Measurements from ENCODE around the gene CYBA.

Gene CYBA

GRCh38 chr16:88695753-88696152 lies 44.9 kb upstream of the CYBA start:
- TF ChIP-seq CTCF (IDR thresholded peaks at IDR 0.05; ENCODE audit: low read depth, low read length): no peak
- no peak for DNase-seq (ENCODE audit: extremely low read depth, low read depth)

GRCh38 chr16:88695218-88695617 lies 44.4 kb upstream of the CYBA start:
- no peak for DNase-seq (ENCODE audit: extremely low read depth, low read depth)
- no peak for TF ChIP-seq CTCF (IDR thresholded peaks at IDR 0.05; ENCODE audit: low read depth, low read length)

- DNase-seq (ENCODE audit: extremely low read depth, low read depth): no peak
- no peak for TF ChIP-seq CTCF (IDR thresholded peaks at IDR 0.05; ENCODE audit: low read depth, low read length)
Observed at GRCh38 chr16:88694221-88695087, 43.6 kb upstream of the CYBA start.

- no peak for DNase-seq (ENCODE audit: extremely low read depth, low read depth)
Observed at GRCh38 chr16:88693420-88694177, 42.7 kb upstream of the CYBA start.

GRCh38 chr16:88692861-88693260 lies 42.0 kb upstream of the CYBA start:
- DNase-seq (ENCODE audit: extremely low read depth, low read depth): no peak

More at GRCh38 chr16:88693420-88694177, 42.7 kb upstream of the CYBA start:
- no peak for TF ChIP-seq CTCF (IDR thresholded peaks at IDR 0.05; ENCODE audit: low read depth, low read length)

GRCh38 chr16:88691924-88692560 lies 41.2 kb upstream of the CYBA start:
- TF ChIP-seq CTCF (IDR thresholded peaks at IDR 0.05; ENCODE audit: low read depth, low read length): no peak
- no peak for DNase-seq (ENCODE audit: extremely low read depth, low read depth)

More at GRCh38 chr16:88692861-88693260, 42.0 kb upstream of the CYBA start:
- TF ChIP-seq CTCF (IDR thresholded peaks at IDR 0.05; ENCODE audit: low read depth, low read length): no peak

Data from AG09319 (cell line).